Mucosa of rectum (tissue), 2 donors: ENCODE measurements around the gene PAX9.

Experiments used
- H3K27ac ChIP-seq, 2 donors: one replicate each; pipeline ENCODE4 v1.7.0; 2013; ENCODE audit warnings: inconsistent platforms in 2 of 2, low read depth in 2 of 2, low read length in 2 of 2
- H3K27me3 ChIP-seq, 2 donors: one replicate each; pipeline ENCODE4 v1.7.0; 2013; ENCODE audit warnings: low read length in 2 of 2; ENCODE audit not compliant: control insufficient read depth in 2 of 2, insufficient read depth in 2 of 2
- H3K36me3 ChIP-seq, 2 donors: one replicate each; pipeline ENCODE4 v1.7.0; 2013; ENCODE audit warnings: low read length in 2 of 2; ENCODE audit not compliant: control insufficient read depth in 2 of 2, insufficient read depth in 2 of 2
- H3K4me1 ChIP-seq, 2 donors: one replicate each; pipeline ENCODE4 v1.7.0; 2013; ENCODE audit warnings: low read length in 2 of 2, mild to moderate bottlenecking in 1 of 2; ENCODE audit not compliant: control insufficient read depth in 2 of 2, insufficient read depth in 2 of 2
- H3K4me3 ChIP-seq, 2 donors: one replicate each; pipeline ENCODE4 v1.7.0; 2013; ENCODE audit warnings: low read length in 2 of 2
- H3K9ac ChIP-seq, 2 donors: one replicate each; pipeline ENCODE4 v1.7.0; 2013; ENCODE audit warnings: low read length in 2 of 2, low read depth in 1 of 2, mild to moderate bottlenecking in 1 of 2
- H3K9me3 ChIP-seq, 2 donors: one replicate each; pipeline ENCODE4 v1.7.0; 2013; ENCODE audit warnings: low read length in 2 of 2; ENCODE audit not compliant: control insufficient read depth in 2 of 2
- donor health status: healthy.
- donor health status: Normal muscosa, but diverticular disease.

PAX9 gene

DNA sequence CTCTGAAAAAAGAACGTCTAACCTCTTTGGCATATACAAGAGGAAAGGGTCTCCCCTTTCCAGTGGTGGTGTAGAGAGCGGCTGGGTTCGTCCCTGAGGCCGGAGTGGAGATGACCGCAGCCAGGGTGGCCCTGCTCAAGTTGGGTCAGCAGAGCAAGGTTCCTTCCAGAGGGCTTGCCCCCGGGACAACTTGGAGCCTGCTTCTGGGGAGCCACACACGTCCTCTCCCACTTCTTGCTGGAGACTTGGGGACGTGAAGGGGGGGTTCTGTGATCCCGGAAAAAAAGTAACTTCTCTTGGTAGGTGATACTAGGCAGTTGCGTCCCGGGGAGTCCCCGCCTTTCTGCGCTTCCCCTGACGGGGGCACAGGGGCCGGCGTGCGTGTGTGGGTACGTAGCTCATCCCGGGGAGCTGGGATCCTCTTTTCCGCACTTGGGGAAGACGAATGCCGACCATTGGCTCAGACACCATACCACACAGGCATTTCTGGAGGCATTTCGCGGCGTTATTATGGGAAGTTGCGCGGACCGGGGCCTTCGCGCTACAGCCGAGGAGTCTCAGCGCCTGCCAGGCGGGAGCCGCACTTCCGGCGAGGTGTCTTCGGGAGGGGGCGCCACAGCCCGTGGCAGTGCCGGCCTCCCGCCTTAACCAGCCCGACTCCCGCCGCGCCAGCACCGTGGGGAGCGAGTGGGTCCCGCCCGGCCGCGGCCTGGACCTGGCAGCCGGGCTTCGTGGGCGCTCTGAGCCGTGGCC is 14.8 kb upstream of the PAX9 start:
- Histone ChIP-seq H3K4me3 (peak overlapping the region in 1 of 2 donors; percentile 53), H3K27me3 (peaks cover 46 to 61% of the 10 kb centered on the region in 2 donors)

GRCh38 chr14:36647417-36647823 is 14.2 kb upstream of the PAX9 start:
- Histone ChIP-seq H3K4me3 (peak overlapping the region; percentile 53 to 56), H3K27me3 (peaks cover 48 to 63% of the 10 kb centered on the region in 2 donors)

More for the DNA sequence above, 14.8 kb upstream of the PAX9 start:
- Histone ChIP-seq H3K9me3 (peaks cover 0 to 3% of the 10 kb centered on the region in 2 donors), H3K27ac (no peak overlapping the region), H3K9ac (no peak overlapping the region), H3K4me1 (peaks cover 8 to 12% of the 10 kb centered on the region in 2 donors), H3K36me3 (no peaks in the 10 kb centered on the region)

DNA sequence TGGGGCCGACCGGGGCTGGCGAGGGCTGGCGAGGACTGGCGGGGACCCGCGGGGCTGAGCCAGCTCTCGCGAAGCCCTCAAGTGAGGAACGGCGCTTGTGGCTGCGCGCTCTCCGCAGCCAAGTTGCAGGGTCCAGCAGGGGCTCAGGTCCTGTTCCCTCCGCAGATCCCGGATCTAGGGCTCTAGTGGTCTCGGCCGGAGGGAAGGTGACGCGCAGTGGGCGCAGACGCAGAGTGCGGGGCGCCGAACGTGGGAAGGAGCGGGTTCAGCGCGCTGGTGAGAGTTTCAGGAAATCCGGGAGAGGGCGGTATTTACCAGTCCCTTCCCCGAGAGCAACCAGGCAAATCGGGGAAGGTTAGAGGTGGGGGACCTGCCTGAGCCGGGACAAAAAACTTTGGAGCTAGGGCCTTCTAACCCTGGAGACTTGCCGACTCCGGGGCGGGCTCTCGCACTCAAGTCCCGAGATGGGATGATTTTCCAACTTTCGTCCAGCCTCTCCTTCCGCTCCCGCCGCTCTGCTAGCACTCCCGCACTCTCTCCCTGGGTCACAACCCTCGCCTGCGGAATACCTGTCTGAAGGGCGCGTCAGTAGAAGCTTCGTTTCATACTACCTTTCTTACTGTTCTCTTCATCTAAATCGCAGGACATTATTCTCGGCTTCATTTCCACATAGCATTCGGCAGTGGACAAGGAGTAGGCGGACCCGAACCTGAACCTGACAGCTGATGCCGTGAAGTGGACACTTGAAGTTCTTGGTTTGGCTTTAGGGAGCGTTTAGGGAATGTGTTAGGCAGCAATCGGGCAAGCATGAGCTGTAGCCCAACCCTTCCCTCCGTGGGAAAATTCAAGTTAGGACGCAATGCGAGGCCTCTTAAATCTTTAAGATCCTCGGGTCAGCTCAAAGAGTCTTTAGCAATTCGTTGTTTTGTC is 13.6 kb upstream of the PAX9 start:
- H3K9me3 ChIP-seq = peaks cover 0 to 3% of the 10 kb centered on the region in 2 donors
- H3K27me3 ChIP-seq = peaks cover 54 to 69% of the 10 kb centered on the region in 2 donors
- H3K36me3 ChIP-seq = no peaks in the 10 kb centered on the region
- H3K9ac ChIP-seq = no peak overlapping the region
- H3K27ac ChIP-seq = no peak overlapping the region
- H3K4me3 ChIP-seq = peak overlapping the region; percentile 53 to 56
- peaks cover 8 to 12% of the 10 kb centered on the region in 2 donors for H3K4me1 ChIP-seq

More at GRCh38 chr14:36647417-36647823, 14.2 kb upstream of the PAX9 start:
- Histone ChIP-seq H3K4me1 (peaks cover 8 to 12% of the 10 kb centered on the region in 2 donors), H3K27ac (no peak overlapping the region), H3K36me3 (no peaks in the 10 kb centered on the region), H3K9ac (no peak overlapping the region), H3K9me3 (peaks cover 0 to 3% of the 10 kb centered on the region in 2 donors)

DNA sequence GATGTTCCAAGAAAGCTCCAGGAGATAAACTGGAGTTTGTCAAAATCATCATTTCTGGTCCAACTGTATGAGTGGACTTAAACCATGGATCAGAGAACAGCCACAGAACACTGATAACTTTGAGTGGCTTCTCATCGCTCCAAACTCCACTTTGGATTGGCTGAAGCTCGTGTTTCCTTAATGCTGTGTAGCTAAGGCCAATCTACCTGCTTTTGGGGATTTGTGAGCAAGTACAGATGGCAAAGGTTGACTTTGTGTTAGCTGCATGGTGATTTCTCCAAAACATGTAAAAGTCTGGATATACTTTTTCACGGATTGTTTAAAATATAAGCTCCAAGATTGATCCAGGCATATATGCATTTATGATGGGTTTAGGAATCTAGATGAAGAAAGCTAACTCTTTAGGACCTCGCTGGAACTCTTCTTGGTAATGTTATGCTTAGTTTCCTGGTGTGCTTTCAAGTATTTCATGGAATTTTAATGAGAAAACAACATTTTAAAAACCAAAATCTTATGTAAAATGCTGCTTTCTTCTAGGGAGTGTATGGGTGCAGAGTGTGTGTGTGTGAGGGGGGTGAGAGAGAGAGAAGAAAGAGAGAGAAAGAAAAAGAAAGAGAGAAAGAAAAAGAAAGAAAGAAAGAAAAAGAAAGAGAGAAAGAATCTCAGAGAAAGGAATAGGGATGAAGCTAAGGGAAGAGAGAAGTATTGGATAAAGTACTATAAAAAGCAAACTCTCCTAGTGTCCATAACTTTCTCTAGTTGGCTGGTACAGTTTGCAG is 11.6 kb upstream of the PAX9 start:
- no peak overlapping the region for H3K4me3 ChIP-seq
- H3K9me3 ChIP-seq = peaks cover 0 to 3% of the 10 kb centered on the region in 2 donors
- no peak overlapping the region for H3K27ac ChIP-seq
- no peak overlapping the region for H3K9ac ChIP-seq
- H3K36me3 ChIP-seq = no peaks in the 10 kb centered on the region
- H3K27me3 ChIP-seq = peaks cover 70 to 87% of the 10 kb centered on the region in 2 donors
- peaks cover 8 to 12% of the 10 kb centered on the region in 2 donors for H3K4me1 ChIP-seq

DNA sequence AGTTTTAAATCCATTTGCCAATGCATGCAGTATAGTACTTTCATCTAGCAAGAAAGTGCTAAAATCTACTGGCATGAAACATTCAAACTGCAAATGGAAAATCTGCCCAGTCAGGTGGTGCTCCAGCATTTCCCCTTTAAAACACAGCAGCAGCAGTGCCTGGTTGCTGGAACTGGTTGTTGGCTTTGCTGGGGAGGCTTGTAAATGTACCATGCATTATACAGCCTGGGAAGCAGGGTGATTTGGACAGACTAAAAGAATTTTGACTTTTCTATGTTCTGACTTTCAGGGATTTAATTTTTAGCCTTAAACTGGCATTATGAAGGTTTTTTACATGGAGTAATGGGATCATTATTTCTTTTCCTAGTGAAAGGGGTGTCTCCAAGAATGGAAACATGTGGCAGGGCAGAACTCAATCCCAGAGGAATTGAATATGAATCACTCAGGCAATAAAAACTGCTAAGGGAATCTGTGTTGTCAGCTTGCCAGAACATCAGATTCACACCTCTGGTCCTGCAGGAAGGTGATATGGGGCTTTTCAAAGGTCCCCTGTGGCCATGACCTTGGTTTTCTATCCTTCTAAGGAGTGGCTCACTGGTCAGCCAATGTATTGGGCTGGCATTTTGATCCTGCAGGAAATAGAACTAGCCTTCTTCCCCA is 9.0 kb upstream of the PAX9 start:
- no peak overlapping the region for H3K9ac ChIP-seq
- H3K4me3 ChIP-seq = no peak overlapping the region
- H3K36me3 ChIP-seq = no peaks in the 10 kb centered on the region
- H3K27ac ChIP-seq = no peak overlapping the region
- H3K4me1 ChIP-seq = peaks cover 14 to 16% of the 10 kb centered on the region in 2 donors
- peaks cover 0 to 3% of the 10 kb centered on the region in 2 donors for H3K9me3 ChIP-seq
- H3K27me3 ChIP-seq = peaks cover 76 to 91% of the 10 kb centered on the region in 2 donors

DNA sequence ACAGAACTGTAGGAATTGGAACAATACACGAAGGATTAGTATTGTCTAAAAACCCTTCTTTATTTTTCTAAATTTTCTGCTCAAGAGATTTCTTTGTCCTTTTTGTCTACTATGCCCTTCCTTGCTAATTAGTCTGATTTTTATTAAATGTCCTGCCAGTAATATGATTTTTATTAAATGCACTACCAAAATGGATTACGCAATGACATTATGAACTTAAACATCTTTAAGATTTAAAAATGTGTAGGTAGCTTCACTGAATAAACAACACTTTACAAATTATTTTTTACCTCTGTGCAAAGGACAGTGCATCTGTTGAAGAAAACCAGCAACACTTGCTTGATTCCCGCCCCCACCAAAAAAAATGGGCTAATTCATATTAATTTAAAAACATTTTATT is 8.2 kb upstream of the PAX9 start:
- Histone ChIP-seq H3K36me3 (no peaks in the 10 kb centered on the region), H3K27me3 (peaks cover 74 to 91% of the 10 kb centered on the region in 2 donors), H3K4me3 (no peak overlapping the region), H3K9ac (no peak overlapping the region), H3K27ac (no peak overlapping the region), H3K4me1 (peaks cover 8 to 10% of the 10 kb centered on the region in 2 donors), H3K9me3 (peaks cover 0 to under 1% of the 10 kb centered on the region in 2 donors)

GRCh38 chr14:36653962-36654793 is 7.5 kb upstream of the PAX9 start:
- H3K27ac ChIP-seq = no peak overlapping the region
- no peak overlapping the region for H3K9ac ChIP-seq
- no peaks in the 10 kb centered on the region for H3K36me3 ChIP-seq
- H3K4me1 ChIP-seq = peaks cover 8 to 10% of the 10 kb centered on the region in 2 donors
- no peaks in the 10 kb centered on the region for H3K9me3 ChIP-seq
- H3K27me3 ChIP-seq = peaks cover 79 to 92% of the 10 kb centered on the region in 2 donors
- no peak overlapping the region for H3K4me3 ChIP-seq

DNA sequence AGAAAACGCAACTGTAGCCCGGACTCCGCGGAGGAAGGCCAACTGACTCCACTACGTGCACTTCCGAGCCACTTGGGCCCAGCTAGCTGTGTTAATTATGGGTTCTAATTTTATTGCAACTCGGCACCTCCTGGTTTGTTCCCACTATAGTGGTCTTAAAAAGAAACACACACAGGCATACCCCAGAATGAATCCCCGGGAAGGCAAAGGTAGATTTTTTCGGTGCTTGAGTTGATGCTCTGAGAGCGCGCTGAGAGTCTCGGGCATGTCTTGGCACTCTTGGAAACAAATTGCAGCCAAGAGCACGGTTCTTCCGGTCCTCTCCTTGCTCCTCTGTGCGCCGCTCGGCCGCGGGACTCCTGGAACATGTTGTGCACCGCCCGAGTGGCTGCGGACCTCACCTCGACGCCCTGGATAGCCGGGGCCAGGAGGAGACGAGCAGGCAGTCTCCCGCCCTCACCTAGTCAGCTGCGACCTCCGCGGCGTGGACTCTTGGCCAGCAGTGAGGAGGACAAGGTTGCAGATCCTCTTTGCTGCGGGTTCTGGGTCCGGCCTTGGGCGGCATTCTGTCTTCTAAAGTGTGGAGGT is 6.8 kb upstream of the PAX9 start:
- Histone ChIP-seq H3K4me3 (no peak overlapping the region), H3K36me3 (no peaks in the 10 kb centered on the region), H3K27ac (no peak overlapping the region), H3K27me3 (peaks cover 83 to 92% of the 10 kb centered on the region in 2 donors), H3K9ac (no peak overlapping the region), H3K4me1 (peaks cover 8 to 10% of the 10 kb centered on the region in 2 donors), H3K9me3 (no peaks in the 10 kb centered on the region)
